Cardiac muscle cell (in vitro differentiated cells and primary cell): ENCODE results near the gene MRPS7. TPM values are rescaled to one million over a fixed set of nuclear protein-coding genes. Genes with fewer than 3 reads are reported as not detected.

Experiments
- DNase-seq, 2 donors: peaks; one replicate each; pipeline versions ENCODE4 v3.0.0 to v3.0.0-alpha.2; 2010 to 2017; ENCODE audit warnings: low read depth in 1 of 2, low spot score in 1 of 2
- H3K27ac ChIP-seq: fragments of 200-600 bp; sonication (generic); 2 replicates; pipeline ENCODE4 v1.5.1; 2016
- H3K27me3 ChIP-seq: fragments of 200-600 bp; sonication (generic); 2 replicates; pipeline ENCODE4 v1.6.0; 2016; ENCODE audit warnings: control low read depth
- H3K36me3 ChIP-seq: fragments of 200-600 bp; sonication (generic); 2 replicates; pipeline ENCODE4 v1.5.1; 2016; ENCODE audit warnings: control low read depth
- H3K4me1 ChIP-seq: fragments of 200-600 bp; sonication (generic); 2 replicates; pipeline ENCODE4 v1.8.1; 2017; ENCODE audit warnings: low read depth, mild to moderate bottlenecking, mixed run types
- H3K4me3 ChIP-seq: fragments of 200-600 bp; sonication (generic); 2 replicates; pipeline ENCODE4 v1.5.1; 2016; ENCODE audit warnings: mild to moderate bottlenecking
- H3K9me3 ChIP-seq: fragments of 200-600 bp; sonication (generic); 2 replicates; pipeline ENCODE4 v1.5.1; 2017; ENCODE audit warnings: low read depth, mild to moderate bottlenecking, control low read depth
- CTCF ChIP-seq: IDR thresholded peaks from 2 replicates; pipeline ENCODE4 v1.5.1; 2012; ENCODE audit warnings: low read depth, mild to moderate bottlenecking, low read length
- polyA plus RNA-seq: library from polyadenylated mRNA; unstranded; fragments of >200 nt; fragmentation: Nextera tagmentation; extraction: Ambion mirVana; gene quantifications from 2 replicates; pipeline ENCODE4 v1.2.1, GENCODE V29; 2016
- total RNA-seq: library from RNA; depleted of rRNA; stranded (reverse); fragments of >200 nt; gene quantifications from 2 replicates; pipeline ENCODE4 v1.2.3, GENCODE V29; 2016

The MRPS7 gene
- total and polyA plus RNA-seq, 2 experiments from 2014 or later, result 64.8 to 198 TPM

GRCh38 chr17:75244133-75244866 is 17.4 kb upstream of the MRPS7 start:
- no peak overlapping the region for H3K27ac ChIP-seq
- H3K27me3 ChIP-seq, result no peaks in the 10 kb centered on the region
- no peaks in the 10 kb centered on the region for H3K4me1 ChIP-seq
- peaks cover 31% of the 10 kb centered on the region for H3K36me3 ChIP-seq
- TF ChIP-seq CTCF, result no peak
- no peak overlapping the region for H3K4me3 ChIP-seq
- H3K9me3 ChIP-seq, result no peaks in the 10 kb centered on the region
- no peak for DNase-seq

GRCh38 chr17:75245011-75245410 is 16.7 kb upstream of the MRPS7 start:
- DNase-seq, result no peak
- Histone ChIP-seq H3K9me3 (no peaks in the 10 kb centered on the region), H3K4me3 (no peak overlapping the region), H3K36me3 (peaks cover 30% of the 10 kb centered on the region), H3K27ac (no peak overlapping the region), H3K4me1 (no peaks in the 10 kb centered on the region), H3K27me3 (no peaks in the 10 kb centered on the region)
- TF ChIP-seq CTCF, result no peak

GRCh38 chr17:75246404-75246803 is 15.3 kb upstream of the MRPS7 start:
- no peak for DNase-seq
- Histone ChIP-seq H3K4me1 (no peaks in the 10 kb centered on the region), H3K9me3 (no peaks in the 10 kb centered on the region), H3K27ac (no peak overlapping the region), H3K36me3 (peaks cover 27% of the 10 kb centered on the region), H3K4me3 (no peak overlapping the region), H3K27me3 (no peaks in the 10 kb centered on the region)
- no peak for TF ChIP-seq CTCF

GRCh38 chr17:75249564-75249963 is 12.1 kb upstream of the MRPS7 start:
- Histone ChIP-seq H3K27ac (no peak overlapping the region), H3K27me3 (no peaks in the 10 kb centered on the region), H3K4me3 (no peak overlapping the region), H3K4me1 (no peaks in the 10 kb centered on the region), H3K36me3 (peaks cover 13% of the 10 kb centered on the region), H3K9me3 (no peaks in the 10 kb centered on the region)
- DNase-seq, result no peak
- no peak for TF ChIP-seq CTCF

- H3K36me3 ChIP-seq, result peaks cover 8% of the 10 kb centered on the region
- no peaks in the 10 kb centered on the region for H3K4me1 ChIP-seq
- no peaks in the 10 kb centered on the region for H3K27me3 ChIP-seq
- no peak overlapping the region for H3K4me3 ChIP-seq
- H3K9me3 ChIP-seq, result no peaks in the 10 kb centered on the region
- H3K27ac ChIP-seq, result no peak overlapping the region
- peak in 1 of 2 donors; percentile 70 for DNase-seq
- TF ChIP-seq CTCF, result no peak
Observed at GRCh38 chr17:75250009-75250471, 11.6 kb upstream of the MRPS7 start.
